HG03135 (cell line): Measurements from ENCODE around the gene DUSP9.
"Not testable (repeated sequence)": the region's sequence is repeated elsewhere in the genome, so short reads cannot be mapped to it uniquely, and the experiment has no call there.

ENCODE experiments used
- ATAC-seq: cut with Tn5 transposase; IDR thresholded peaks from one replicate; pipeline ENCODE4 v1.9.1; 2021; ENCODE audit warnings: mild to moderate bottlenecking, moderate library complexity; ENCODE audit not compliant: unreplicated experiment

The DUSP9 gene

GRCh38 chrX:153646620-153647373, at the start of gene DUSP9:
Gene DUSP9, plus strand, starts transcription at chrX:153647203. Its CDS starts 751 bp downstream, at chrX:153647954.
- ATAC-seq, result no peak

- ATAC-seq, result peak; percentile 46
Measured at GRCh38 chrX:153598541-153599191, 48.3 kb upstream of the DUSP9 start, which contains the start of gene CCNQ. Gene CCNQ, minus strand, starts transcription at chrX:153599139. Its CDS starts 66 bp downstream, at chrX:153599073.

- peak; percentile 75 for ATAC-seq
Measured at GRCh38 chrX:153599192-153600031, 47.6 kb upstream of the DUSP9 start.

- no peak for ATAC-seq
Measured at GRCh38 chrX:153600032-153600373, 47.0 kb upstream of the DUSP9 start.

GRCh38 chrX:153600921-153601320, 46.1 kb upstream of the DUSP9 start:
- no peak for ATAC-seq

GRCh38 chrX:153601511-153602110, 45.4 kb upstream of the DUSP9 start:
- ATAC-seq, result no peak

- ATAC-seq, result no peak
Measured at GRCh38 chrX:153602601-153603000, 44.4 kb upstream of the DUSP9 start.

- no peak for ATAC-seq
Measured at GRCh38 chrX:153603131-153603656, 43.8 kb upstream of the DUSP9 start.

GRCh38 chrX:153604666-153605380, 42.2 kb upstream of the DUSP9 start:
- ATAC-seq, result not testable (repeated sequence)

GRCh38 chrX:153606503-153606902, 40.5 kb upstream of the DUSP9 start:
- no peak for ATAC-seq

GRCh38 chrX:153608376-153608775, 38.6 kb upstream of the DUSP9 start:
- no peak for ATAC-seq

GRCh38 chrX:153608806-153609205, 38.2 kb upstream of the DUSP9 start:
- no peak for ATAC-seq

GRCh38 chrX:153609917-153610835, 36.8 kb upstream of the DUSP9 start:
- ATAC-seq, result no peak

GRCh38 chrX:153610836-153611213, 36.2 kb upstream of the DUSP9 start:
- no peak for ATAC-seq

- no peak for ATAC-seq
Measured at GRCh38 chrX:153611298-153612095, 35.5 kb upstream of the DUSP9 start.

GRCh38 chrX:153612413-153612812, 34.6 kb upstream of the DUSP9 start:
- no peak for ATAC-seq

GRCh38 chrX:153614818-153615217, 32.2 kb upstream of the DUSP9 start:
- no peak for ATAC-seq

- no peak for ATAC-seq
Measured at GRCh38 chrX:153620576-153620975, 26.4 kb upstream of the DUSP9 start.
